HepG2 (cell line): ENCODE data around the gene KIF5B. TPM values are rescaled to one million over a fixed set of nuclear protein-coding genes. Genes with fewer than 3 reads are reported as not detected.

Source experiments
- ATAC-seq: fragments of 200-7000 bp; cut with Tn5 transposase; 3 replicates; pipeline ENCODE4 v1.9.1; 2020; ENCODE audit warnings: mild to moderate bottlenecking, moderate library complexity
- BruUV-seq: library from RNA; stranded (reverse); fragments of 400-500 nt; replicated peaks from 2 replicates; lab custom pipeline; 2021; lab: Mats Ljungman, UMichigan
- CTCF ChIA-PET: fragments of 300-600 bp; formaldehyde crosslinking; extraction: SDS; loops from one replicate; lab custom pipeline; 2021; ENCODE audit warnings: low total read pairs, inconsistent platforms, low intra/inter-chr PET ratio; lab: Yijun Ruan, JAX
- POLR2A ChIA-PET: fragments of 350-600 bp; sonication (Branson Sonifier 250); formaldehyde crosslinking; loops from one replicate; lab custom pipeline; 2020; ENCODE audit warnings: antibody characterized with exemption, inconsistent platforms; lab: Yijun Ruan, JAX
- DNase-seq: peaks from one replicate; pipeline ENCODE4 v3.0.0-alpha.2; 2015; ENCODE audit warnings: low spot score
- FAIRE-seq: peaks from 3 replicates; lab custom pipeline; 2011; peaks lifted over from hg19 to GRCh38; lab: Jason Lieb, UNC
- H2AFZ ChIP-seq: one replicate; pipeline ENCODE4 v1.6.1; 2011; ENCODE audit warnings: low read length, inconsistent platforms
- H3K27ac ChIP-seq: fragments of 300-600 bp; 3 replicates; pipeline ENCODE4 v1.8.0; 2011; ENCODE audit warnings: mixed run types, mild to moderate bottlenecking, mixed read lengths, low read length, inconsistent platforms; ENCODE audit not compliant: insufficient read depth; ENCODE audit errors: extremely low read length
- H3K27me3 ChIP-seq, 2 experiments: fragments of 200-600 bp in 1 of 2; 2 replicates in 1 of 2; 3 replicates in 1 of 2; pipeline versions ENCODE4 v1.6.0 to v1.8.0; 2011; ENCODE audit warnings: low read length in 2 of 2, mild to moderate bottlenecking in 2 of 2, moderate library complexity in 2 of 2, inconsistent platforms in 1 of 2; ENCODE audit not compliant: insufficient read depth in 2 of 2, control insufficient read depth in 1 of 2
- H3K36me3 ChIP-seq, 2 experiments: fragments of 200-600 bp in 1 of 2; replicated peaks in 1 of 2; 2 replicates in 1 of 2; 3 replicates in 1 of 2; pipeline versions ENCODE4 v1.5.1 to v1.8.0; 2011; ENCODE audit warnings: low read length in 2 of 2, inconsistent platforms in 1 of 2; ENCODE audit not compliant: insufficient read depth in 2 of 2, control insufficient read depth in 1 of 2
- H3K4me1 ChIP-seq: 2 replicates; pipeline ENCODE4 v1.5.1; 2012; ENCODE audit warnings: low read length, inconsistent platforms; ENCODE audit not compliant: insufficient read depth
- H3K4me2 ChIP-seq: 2 replicates; pipeline ENCODE4 v1.6.0; 2011; ENCODE audit warnings: low read depth, low read length, inconsistent platforms
- H3K4me3 ChIP-seq, 3 experiments: fragments of 200-600 bp in 1 of 3; sonication (generic), shearing (Covaris generic) in 1 of 3; replicated peaks in 1 of 3; 2 replicates each; pipeline ENCODE4 v1.5.1; 2011 to 2016; ENCODE audit warnings: low read length in 3 of 3, inconsistent platforms in 2 of 3, low read depth in 2 of 3, mild to moderate bottlenecking in 2 of 3, control low read depth in 1 of 3, mixed read lengths in 1 of 3; ENCODE audit not compliant: insufficient read depth in 1 of 3
- H3K79me2 ChIP-seq: one replicate; pipeline ENCODE4 v1.6.1; 2011; ENCODE audit warnings: low read length, inconsistent platforms; ENCODE audit not compliant: insufficient read depth
- H3K9ac ChIP-seq: 2 replicates; pipeline ENCODE4 v1.6.0; 2011; ENCODE audit warnings: mild to moderate bottlenecking, low read depth, low read length, inconsistent platforms; ENCODE audit not compliant: insufficient read depth
- H3K9me3 ChIP-seq: 2 replicates; pipeline ENCODE4 v1.5.1; 2012; ENCODE audit warnings: mild to moderate bottlenecking, low read length
- H4K20me1 ChIP-seq: 2 replicates; pipeline ENCODE4 v1.6.0; 2011; ENCODE audit warnings: inconsistent platforms, mild to moderate bottlenecking, low read length, moderate library complexity; ENCODE audit not compliant: insufficient read depth
- BHLHE40 ChIP-seq: IDR thresholded peaks from 2 replicates; pipeline ENCODE4 v1.6.1; 2011; ENCODE audit warnings: low read length, improper control_type of control experiment
- IRF2 ChIP-seq: IDR thresholded peaks from 2 replicates; pipeline ENCODE4 v1.6.1; 2018; ENCODE audit warnings: missing genetic modification reagents, missing compliant biosample characterization
- NCOA1 ChIP-seq: sonication (generic); formaldehyde crosslinking; IDR thresholded peaks from 2 replicates; pipeline ENCODE4 v1.9.0; 2021; ENCODE audit warnings: missing genetic modification reagents
- NFKBIZ ChIP-seq: IDR thresholded peaks from 2 replicates; pipeline ENCODE4 v1.6.1; 2018; ENCODE audit warnings: missing genetic modification reagents, missing compliant biosample characterization
- NFRKB ChIP-seq: fragments of 450-650 bp; IDR thresholded peaks from 2 replicates; pipeline ENCODE4 v1.6.1; 2017
- RBM22 ChIP-seq: fragments of 200-400 bp; formaldehyde crosslinking; optimal IDR thresholded peaks from 2 replicates; pipeline ENCODE3; 2017; ENCODE audit warnings: mild to moderate bottlenecking, low read length, moderate library complexity
- ZNF20 ChIP-seq: sonication (generic); formaldehyde crosslinking; IDR thresholded peaks from 2 replicates; pipeline ENCODE4 v1.4.0; 2020; ENCODE audit warnings: mild to moderate bottlenecking, moderate library complexity, missing genetic modification reagents
- ZNF326 ChIP-seq: sonication (generic); formaldehyde crosslinking; IDR thresholded peaks from 2 replicates; pipeline ENCODE4 v1.4.0; 2020; ENCODE audit warnings: missing genetic modification reagents, borderline replicate concordance
- ZNF614 ChIP-seq: IDR thresholded peaks from 2 replicates; pipeline ENCODE4 v1.6.1; 2018; ENCODE audit warnings: missing biosample characterization, missing genetic modification reagents, inconsistent platforms, borderline replicate concordance
- WGBS: methylation state at CpG from one replicate; pipeline ENCODE4 v1.1.6; 2017; ENCODE audit warnings: low lambda C conversion rate; 5-methylcytosine and 5-hydroxymethylcytosine counted together
- in situ Hi-C: cut with HindIII; loops from 2 replicates; pipeline ENCODE4 v1.10.0; 2017; ENCODE audit warnings: low pct_unique_long_range_greater_than_20kb; ENCODE audit not compliant: extremely low pct_ligation_motif_present
- intact Hi-C: fragments of 100-400 bp; cut with micrococcal nuclease; formaldehyde crosslinking; loops from one replicate; pipeline ENCODE4 v1.10.0; 2022; ENCODE audit not compliant: unreplicated experiment
- polyA plus RNA-seq, 8 experiments: library from polyadenylated mRNA; depleted of rRNA in 3 of 8; stranded (reverse) in 7 of 8; unstranded in 1 of 8; fragments of >200 nt; fragmentation: Illumina TruSeq in 4 of 8; extraction: Trizol in 4 of 8; gene quantifications; 2 replicates each; pipeline versions ENCODE4 v1.2.1 to v1.2.3, GENCODE V29; 2011 to 2016; ENCODE audit warnings: low read depth in 4 of 8, missing spikeins in 1 of 8, mixed read lengths in 1 of 8; ENCODE audit not compliant: insufficient read depth in 1 of 8
- total RNA-seq, 5 experiments: library from RNA; depleted of rRNA; stranded (reverse); fragments of >200 nt; fragmentation: Illumina TruSeq; extraction: Trizol; gene quantifications; 2 replicates each; pipeline ENCODE4 v1.2.3, GENCODE V29; 2016; ENCODE audit warnings: low read depth in 1 of 5

KIF5B gene
- total and polyA plus RNA-seq, 2 of the 13 experiments (the other 11 are each of a cell fraction or from before 2014, with no cell fraction given), result 34.3 to 133 TPM

GRCh38 chr10:32033171-32033570 lies 23.1 kb downstream of the KIF5B start:
- DNase-seq (no peak), ATAC-seq (no peak), FAIRE-seq (no peak)
- Histone ChIP-seq H3K36me3 (peaks cover 26 to 95% of the 10 kb centered on the region in 2 experiments), H3K4me1 (no peaks in the 10 kb centered on the region), H3K9ac (no peak overlapping the region), H3K27me3 (no peaks in the 10 kb centered on the region), H3K9me3 (no peaks in the 10 kb centered on the region), H3K4me3 (no peak overlapping the region), H2AFZ (no peak overlapping the region), H3K4me2 (no peak overlapping the region), H3K27ac (no peak overlapping the region), H4K20me1 (no peaks in the 10 kb centered on the region), H3K79me2 (peaks cover 24% of the 10 kb centered on the region)
- no TSS peak for BruUV-seq
- ChIA-PET POLR2A (no interaction called here), CTCF (no interaction called here)
- intact Hi-C loops (no loop called here), in situ Hi-C loops (no loop called here)
- TF ChIP-seq NFRKB (no peak), NCOA1 (no peak), RBM22 (peak; percentile 30), NFKBIZ (CRISPR knock-in tag) (no peak)
- WGBS, result 95% methylated on average over 5 of the region's 5 CpGs

GRCh38 chr10:32031920-32032319 lies 24.3 kb downstream of the KIF5B start:
- H3K36me3 ChIP-seq, result peaks cover 30 to 96% of the 10 kb centered on the region in 2 experiments
- no peak overlapping the region for H3K4me3 ChIP-seq
- 93% methylated on average over 4 of the region's 4 CpGs for WGBS
- intact Hi-C loops (no loop called here), in situ Hi-C loops (no loop called here)
- no peak overlapping the region for H3K9ac ChIP-seq
- ATAC-seq, result no peak
- no peak overlapping the region for H3K4me2 ChIP-seq
- no peaks in the 10 kb centered on the region for H3K27me3 ChIP-seq
- no TSS peak for BruUV-seq
- POLR2A ChIA-PET, result no interaction called here
- no peak overlapping the region for H3K27ac ChIP-seq
- no peaks in the 10 kb centered on the region for H3K4me1 ChIP-seq
- no peak for DNase-seq
- TF ChIP-seq RBM22 (no peak), ZNF614 (no peak), IRF2 (CRISPR knock-in tag) (no peak), BHLHE40 (no peak), ZNF326 (CRISPR knock-in tag) (no peak), ZNF20 (CRISPR knock-in tag) (no peak)
- no peak overlapping the region for H2AFZ ChIP-seq
- H3K9me3 ChIP-seq, result no peaks in the 10 kb centered on the region
- peaks cover 22% of the 10 kb centered on the region for H3K79me2 ChIP-seq
- H4K20me1 ChIP-seq, result no peaks in the 10 kb centered on the region
- CTCF ChIA-PET, result no interaction called here
- no peak for FAIRE-seq
